HCT116 (cell line): Measurements from ENCODE around the gene CNPY1. TPM values are rescaled to one million over a fixed set of nuclear protein-coding genes. Genes with fewer than 3 reads are reported as not detected.

Experiments
- ATAC-seq: fragments of 200-7000 bp; cut with Tn5 transposase; 2 replicates; pipeline ENCODE4 v1.9.1; 2020; ENCODE audit warnings: mild to moderate bottlenecking, moderate library complexity
- BruUV-seq: library from RNA; stranded (reverse); fragments of 400-500 nt; replicated peaks from 2 replicates; lab custom pipeline; 2021; lab: Mats Ljungman, UMichigan
- CTCF ChIA-PET: fragments of 300-600 bp; sonication (Branson Sonifier 250); formaldehyde crosslinking; loops from one replicate; lab custom pipeline; 2021; ENCODE audit warnings: antibody characterized with exemption; lab: Charles Lee
- POLR2A ChIA-PET: fragments of 300-600, 350-600 bp; sonication (Branson Sonifier 250); formaldehyde crosslinking; loops from one replicate; lab custom pipeline; 2021; ENCODE audit warnings: antibody characterized with exemption; lab: Charles Lee
- RAD21 ChIA-PET, 2 experiments: fragments of 300-600 bp; sonication (Branson Sonifier 250); formaldehyde crosslinking; loops; one replicate each; lab custom pipeline; 2023; ENCODE audit warnings: low total read pairs in 2 of 2; ENCODE audit not compliant: uncharacterized antibody in 2 of 2, unreplicated experiment in 2 of 2, low non-redundant PET in 1 of 2; lab: Charles Lee
- DNase-seq: peaks from one replicate; pipeline ENCODE4 v3.0.0-alpha.2; 2010; ENCODE audit warnings: low read depth, low spot score
- H2AFZ ChIP-seq: fragments of 200-600 bp; shearing (Covaris generic), sonication (generic); 2 replicates; pipeline ENCODE4 v1.6.1; 2017; ENCODE audit warnings: low read depth, mixed run types, mixed read lengths, antibody characterized with exemption, low read length; ENCODE audit not compliant: poor library complexity, severe bottlenecking
- H3K27ac ChIP-seq: 2 replicates; pipeline ENCODE4 v1.5.1; 2012; ENCODE audit warnings: low read depth, low read length
- H3K27me3 ChIP-seq: fragments of 200-600 bp; sonication (generic); 2 replicates; pipeline ENCODE4 v1.6.1; 2016; ENCODE audit warnings: mixed run types, low read length, mixed read lengths; ENCODE audit not compliant: insufficient read depth
- H3K36me3 ChIP-seq, 2 experiments: fragments of 200-500 bp in 1 of 2; fragments of 200-600 bp in 1 of 2; sonication (Bioruptor generic) in 1 of 2; sonication (generic) in 1 of 2; 2 replicates each; pipeline versions ENCODE4 v1.5.1 to v1.6.1; 2014 to 2016; ENCODE audit warnings: low read length in 2 of 2, inconsistent platforms in 1 of 2, mixed read lengths in 1 of 2, mixed run types in 1 of 2; ENCODE audit not compliant: insufficient read depth in 2 of 2, control insufficient read depth in 1 of 2
- H3K4me1 ChIP-seq, 2 experiments: fragments of 200-600 bp in 1 of 2; sonication (generic) in 1 of 2; 2 replicates each; pipeline versions ENCODE4 v1.5.1 to v1.6.1; 2012 to 2017; ENCODE audit warnings: low read length in 2 of 2, inconsistent platforms in 1 of 2, mild to moderate bottlenecking in 1 of 2, mixed read lengths in 1 of 2, mixed run types in 1 of 2, moderate library complexity in 1 of 2; ENCODE audit not compliant: insufficient read depth in 2 of 2, control insufficient read depth in 1 of 2
- H3K4me2 ChIP-seq: fragments of 200-600 bp; sonication (generic); 2 replicates; pipeline ENCODE4 v1.6.1; 2017; ENCODE audit warnings: mixed run types, low read length, mixed read lengths
- H3K4me3 ChIP-seq, 2 experiments: fragments of 200-600 bp in 1 of 2; sonication (generic) in 1 of 2; replicated peaks in 1 of 2; 2 replicates each; pipeline ENCODE4 v1.5.1; 2011 to 2016; ENCODE audit warnings: low read length in 2 of 2, control low read depth in 1 of 2, low read depth in 1 of 2, mild to moderate bottlenecking in 1 of 2, mixed read lengths in 1 of 2, mixed run types in 1 of 2
- H3K79me2 ChIP-seq: fragments of 200-600 bp; sonication (generic); 2 replicates; pipeline ENCODE4 v1.6.1; 2017; ENCODE audit warnings: mild to moderate bottlenecking, mixed run types, low read length, moderate library complexity, mixed read lengths; ENCODE audit not compliant: insufficient read depth
- H3K9ac ChIP-seq: fragments of 200-600 bp; sonication (generic); 2 replicates; pipeline ENCODE4 v1.6.1; 2016; ENCODE audit warnings: low read length, mixed read lengths
- H3K9me2 ChIP-seq: fragments of 200-600 bp; sonication (generic), shearing (Covaris generic); 2 replicates; pipeline ENCODE4 v1.6.1; 2017; ENCODE audit warnings: mixed run types, mild to moderate bottlenecking, moderate library complexity; ENCODE audit not compliant: insufficient read depth
- H3K9me3 ChIP-seq, 2 experiments: fragments of 200-500 bp in 1 of 2; fragments of 200-600 bp in 1 of 2; sonication (Bioruptor generic) in 1 of 2; sonication (generic) in 1 of 2; 2 replicates each; pipeline ENCODE4 v1.6.1; 2014 to 2017; ENCODE audit warnings: low read length in 2 of 2, mixed read lengths in 2 of 2, inconsistent platforms in 1 of 2, low read depth in 1 of 2, mild to moderate bottlenecking in 1 of 2, mixed run types in 1 of 2, moderate library complexity in 1 of 2; ENCODE audit not compliant: control insufficient read depth in 1 of 2, insufficient read depth in 1 of 2
- H4K20me1 ChIP-seq: fragments of 200-600 bp; sonication (generic), shearing (Covaris generic); 2 replicates; pipeline ENCODE4 v1.6.1; 2017; ENCODE audit warnings: mixed run types, mild to moderate bottlenecking, moderate library complexity; ENCODE audit not compliant: insufficient read depth
- ATF3 ChIP-seq: IDR thresholded peaks from 2 replicates; pipeline ENCODE4 v1.6.1; 2012
- EGR1 ChIP-seq: IDR thresholded peaks from 2 replicates; pipeline ENCODE4 v1.6.1; 2012; ENCODE audit warnings: low read depth
- JUND ChIP-seq: IDR thresholded peaks from 2 replicates; pipeline ENCODE4 v1.6.1; 2012
- RAD21 ChIP-seq: IDR thresholded peaks from 2 replicates; pipeline ENCODE4 v1.6.1; 2012; ENCODE audit warnings: low read depth, mild to moderate bottlenecking
- REST ChIP-seq: IDR thresholded peaks from 2 replicates; pipeline ENCODE4 v1.6.1; 2012; ENCODE audit warnings: low read depth
- SIN3A ChIP-seq: IDR thresholded peaks from 2 replicates; pipeline ENCODE4 v1.6.1; 2012; ENCODE audit warnings: low read depth
- SP1 ChIP-seq: IDR thresholded peaks from 2 replicates; pipeline ENCODE4 v1.6.1; 2012; ENCODE audit warnings: low read depth
- SRF ChIP-seq: IDR thresholded peaks from 2 replicates; pipeline ENCODE4 v1.6.1; 2012; ENCODE audit warnings: low read depth
- TCF7L2 ChIP-seq: IDR thresholded peaks from 2 replicates; pipeline ENCODE4 v1.7.0; 2011; ENCODE audit warnings: borderline replicate concordance, inconsistent platforms; ENCODE audit not compliant: insufficient read depth, insufficient read length; ENCODE audit errors: extremely low read depth
- intact Hi-C: fragments of 100-400 bp; cut with micrococcal nuclease; formaldehyde crosslinking; loops from 2 replicates; pipeline ENCODE4 v1.10.0; 2022
- total RNA-seq: library from RNA; stranded (reverse); gene quantifications from one replicate; pipeline ENCODE4 v1.2.1, GENCODE V29; 2021; ENCODE audit not compliant: unreplicated experiment

Gene CNPY1
- total RNA-seq, 1 experiment from 2014 or later: not detected

GRCh38 chr7:155550916-155551315, 4.6 kb upstream of the CNPY1 start:
- ChIA-PET RAD21 (no interaction called here), POLR2A (no interaction called here)
- no peaks in the 10 kb centered on the region for H3K27me3 ChIP-seq
- DNase-seq (no peak), ATAC-seq (no peak)
- no peak overlapping the region for H3K4me2 ChIP-seq
- H3K4me1 ChIP-seq: no peaks in the 10 kb centered on the region
- no peaks in the 10 kb centered on the region for H3K79me2 ChIP-seq
- no peak overlapping the region for H2AFZ ChIP-seq
- TF ChIP-seq SP1 (no peak), JUND (no peak), SIN3A (no peak), TCF7L2 (no peak), ATF3 (no peak), REST (no peak), EGR1 (no peak), SRF (no peak), RAD21 (no peak)
- TF ChIP-seq, all 23 proteins: peak for 0
- no peaks in the 10 kb centered on the region for H3K9me2 ChIP-seq
- CTCF ChIA-PET: no interaction called here
- no peaks in the 10 kb centered on the region for H4K20me1 ChIP-seq
- H3K36me3 ChIP-seq: no peaks in the 10 kb centered on the region
- no peak overlapping the region for H3K27ac ChIP-seq
- BruUV-seq: no TSS peak
- no peaks in the 10 kb centered on the region for H3K9me3 ChIP-seq
- H3K4me3 ChIP-seq: no peak overlapping the region
- H3K9ac ChIP-seq: no peak overlapping the region
- intact Hi-C loops: no loop called here
